HFF-Myc (cell line): ENCODE results near the gene RPL10.

Experiments used
- DNase-seq: peaks from one replicate; pipeline ENCODE4 v3.0.0-alpha.2; 2011; ENCODE audit warnings: low read depth; ENCODE audit errors: extremely low read depth
- H3K4me3 ChIP-seq: replicated peaks from 2 replicates; pipeline ENCODE4 v1.5.1; 2011; ENCODE audit warnings: low read depth, mild to moderate bottlenecking, control low read depth, low read length
- TF ChIP-seq, protein P1 (sequence below): IDR thresholded peaks from 2 replicates; pipeline ENCODE4 v1.5.1; 2012; ENCODE audit warnings: mild to moderate bottlenecking, low read depth, low read length, control low read depth; ENCODE audit errors: missing control alignments

The RPL10 gene

DNA sequence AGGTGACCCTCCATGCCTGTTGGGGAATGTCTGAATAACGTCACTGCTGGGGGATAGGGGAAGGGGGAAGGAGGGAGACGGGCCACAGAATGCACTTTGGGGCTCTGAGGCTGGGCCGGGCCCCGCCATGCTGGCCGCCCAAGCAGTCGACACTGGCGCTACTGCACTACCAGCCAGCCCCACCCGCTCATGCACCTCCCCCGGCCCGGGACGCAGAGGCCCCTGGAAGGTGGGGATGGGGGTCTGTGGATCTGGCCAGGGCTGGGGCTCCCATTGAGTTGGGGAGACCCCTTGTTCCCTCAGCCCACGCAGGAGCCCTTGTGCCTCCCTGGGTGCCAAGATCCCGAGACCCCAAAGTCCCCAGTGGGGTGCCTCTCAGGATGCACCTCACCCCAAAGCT lies 41.6 kb upstream of the RPL10 start:
- TF ChIP-seq, protein P1, sequence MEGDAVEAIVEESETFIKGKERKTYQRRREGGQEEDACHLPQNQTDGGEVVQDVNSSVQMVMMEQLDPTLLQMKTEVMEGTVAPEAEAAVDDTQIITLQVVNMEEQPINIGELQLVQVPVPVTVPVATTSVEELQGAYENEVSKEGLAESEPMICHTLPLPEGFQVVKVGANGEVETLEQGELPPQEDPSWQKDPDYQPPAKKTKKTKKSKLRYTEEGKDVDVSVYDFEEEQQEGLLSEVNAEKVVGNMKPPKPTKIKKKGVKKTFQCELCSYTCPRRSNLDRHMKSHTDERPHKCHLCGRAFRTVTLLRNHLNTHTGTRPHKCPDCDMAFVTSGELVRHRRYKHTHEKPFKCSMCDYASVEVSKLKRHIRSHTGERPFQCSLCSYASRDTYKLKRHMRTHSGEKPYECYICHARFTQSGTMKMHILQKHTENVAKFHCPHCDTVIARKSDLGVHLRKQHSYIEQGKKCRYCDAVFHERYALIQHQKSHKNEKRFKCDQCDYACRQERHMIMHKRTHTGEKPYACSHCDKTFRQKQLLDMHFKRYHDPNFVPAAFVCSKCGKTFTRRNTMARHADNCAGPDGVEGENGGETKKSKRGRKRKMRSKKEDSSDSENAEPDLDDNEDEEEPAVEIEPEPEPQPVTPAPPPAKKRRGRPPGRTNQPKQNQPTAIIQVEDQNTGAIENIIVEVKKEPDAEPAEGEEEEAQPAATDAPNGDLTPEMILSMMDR, result no peak
- no peak overlapping the region for H3K4me3 ChIP-seq
- DNase-seq, result no peak

GRCh38 chrX:154357205-154357604 lies 41.0 kb upstream of the RPL10 start:
- TF ChIP-seq, protein P1, result no peak
- no peak for DNase-seq
- no peak overlapping the region for H3K4me3 ChIP-seq

DNA sequence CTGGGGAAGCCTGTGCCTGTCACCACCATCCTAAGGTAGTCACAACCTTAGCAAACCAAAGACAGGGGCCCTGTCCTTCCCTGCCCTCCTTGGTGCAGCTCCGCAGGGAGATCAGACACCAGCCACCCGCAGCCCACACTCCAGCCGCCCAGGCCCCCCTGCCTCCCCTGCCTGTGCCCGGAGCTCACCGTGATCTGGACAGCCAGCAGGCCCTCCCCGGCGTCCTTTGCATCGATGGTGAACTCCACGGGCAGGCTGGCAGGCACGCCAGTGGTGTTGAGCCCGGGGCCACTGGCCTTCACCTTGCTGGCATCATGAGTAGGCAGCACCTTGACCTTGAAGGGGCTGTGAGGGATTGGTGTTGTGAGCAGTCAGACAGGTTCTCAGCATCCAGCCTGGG lies 40.2 kb upstream of the RPL10 start:
- H3K4me3 ChIP-seq, result no peak overlapping the region
- TF ChIP-seq, protein P1, result no peak
- DNase-seq, result no peak

GRCh38 chrX:154358829-154359228 lies 39.3 kb upstream of the RPL10 start:
- TF ChIP-seq, protein P1, result no peak
- H3K4me3 ChIP-seq, result no peak overlapping the region
- no peak for DNase-seq

DNA sequence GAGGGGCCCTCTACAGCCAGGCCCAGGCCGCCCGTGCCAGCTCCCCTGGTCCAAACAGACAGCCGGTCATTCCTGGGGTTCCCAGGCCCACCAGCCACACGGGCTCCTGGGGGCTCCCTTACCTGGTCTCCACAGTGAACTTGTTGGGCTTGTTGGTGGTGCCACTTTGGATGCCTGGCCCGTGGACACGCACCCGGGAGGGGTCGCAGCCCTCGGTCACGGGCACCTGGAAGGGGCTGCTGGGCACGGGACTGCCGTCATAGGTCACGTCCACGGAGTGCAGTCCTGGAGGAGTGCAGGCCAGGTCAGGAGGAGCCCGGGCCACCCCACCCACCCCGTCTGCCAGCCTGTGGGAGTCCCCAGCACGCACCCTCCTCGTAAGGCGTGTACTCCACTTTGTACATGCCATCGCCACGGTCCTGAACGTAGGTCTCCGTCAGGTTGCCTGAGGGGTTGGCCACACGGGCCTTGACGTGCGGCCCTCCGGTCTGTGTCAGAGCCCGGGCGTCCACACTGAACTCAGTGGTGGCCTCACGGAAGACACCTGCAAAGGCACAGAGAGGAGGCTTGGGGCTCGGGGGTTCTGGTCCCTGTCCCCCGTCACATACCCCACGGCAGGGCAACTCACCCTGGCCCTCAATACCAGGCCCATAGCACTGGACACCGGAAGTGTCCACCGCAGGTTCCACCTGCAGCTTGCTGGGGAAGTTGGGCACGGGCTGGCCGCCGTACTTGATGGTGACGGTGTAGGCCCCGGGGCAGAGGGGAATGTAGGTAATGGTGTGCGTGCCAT lies 38.6 kb upstream of the RPL10 start:
- H3K4me3 ChIP-seq, result no peak overlapping the region
- TF ChIP-seq, protein P1, result no peak
- no peak for DNase-seq

- TF ChIP-seq, protein P1, result no peak
- no peak for DNase-seq
- H3K4me3 ChIP-seq, result no peak overlapping the region
Measured at GRCh38 chrX:154360155-154360713, 37.9 kb upstream of the RPL10 start.
